ENCODE results near the gene SDCCAG8. TPM values are rescaled to one million over a fixed set of nuclear protein-coding genes. Genes with fewer than 3 reads are reported as not detected.

The SDCCAG8 gene
- total and polyA plus RNA-seq, 11 donors = 7.8 to 36.6 (median 21.6) TPM

DNA sequence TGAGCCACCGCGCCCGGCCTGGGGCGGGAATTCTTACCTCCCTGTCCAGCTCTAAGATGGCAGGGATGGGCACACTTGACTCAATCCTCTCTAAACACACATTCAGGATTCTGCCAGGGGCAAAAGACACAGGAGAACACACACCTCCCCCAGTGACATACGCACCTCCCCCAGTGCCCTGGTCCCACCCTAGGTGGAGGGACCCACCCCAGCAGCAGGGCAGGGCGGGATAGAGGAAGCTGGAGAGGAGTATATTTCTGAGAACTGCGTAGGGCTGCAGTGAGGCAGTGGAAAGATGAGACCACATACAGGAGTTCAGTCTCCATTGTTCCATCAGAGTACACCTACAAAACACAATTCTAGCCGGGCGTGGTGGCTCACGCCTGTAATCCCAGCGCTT is 92.5 kb downstream of the SDCCAG8 start:
- TF ChIP-seq CTCF (IDR thresholded peaks at IDR 0.05) = no peak
- TF ChIP-seq POLR2A (IDR thresholded peaks at IDR 0.05) = no peak
- 96 to 100% (median 98%) methylated on average over 11 of the region's 11 CpGs for WGBS, 4 donors
- ATAC-seq (no peak), DNase-seq (no peak)
- intact Hi-C loops (cut with DNase I) = loop anchor here in 7 of 10 donors (5.0 to 10.0 kb wide), 5 partner anchors 396 to 924 kb away; partner anchors contain the start of gene ZBTB18 (in 1 of the 7)
- no peaks in the 10 kb centered on the region for H3K27me3 ChIP-seq
- peaks cover 0 to 43% (median 30%) of the 10 kb centered on the region in 9 donors for H3K36me3 ChIP-seq
- H3K4me3 ChIP-seq = no peak overlapping the region
- no peaks in the 10 kb centered on the region for H3K9me3 ChIP-seq
- no peak overlapping the region for H3K27ac ChIP-seq
- H3K4me1 ChIP-seq = peaks cover 0 to 9% (median 0%) of the 10 kb centered on the region in 12 donors

GRCh38 chr1:243349128-243349527 is 93.3 kb downstream of the SDCCAG8 start:
- no peaks in the 10 kb centered on the region for H3K9me3 ChIP-seq
- H3K36me3 ChIP-seq = peaks cover 0 to 42% (median 30%) of the 10 kb centered on the region in 9 donors

GRCh38 chr1:243351337-243351736 is 95.5 kb downstream of the SDCCAG8 start:
- WGBS, 4 donors = 93 to 97% (median 96%) methylated on average over 2 of the region's 2 CpGs
- Histone ChIP-seq H3K27me3 (no peaks in the 10 kb centered on the region), H3K4me3 (no peak overlapping the region), H3K36me3 (peaks cover 0 to 24% (median 17%) of the 10 kb centered on the region in 9 donors), H3K9me3 (no peaks in the 10 kb centered on the region), H3K27ac (no peak overlapping the region), H3K4me1 (peaks cover 0 to 16% (median 0%) of the 10 kb centered on the region in 12 donors)
- no peak for TF ChIP-seq POLR2A (IDR thresholded peaks at IDR 0.05)
- no peak for DNase-seq
- ATAC-seq = no peak
- intact Hi-C loops (cut with DNase I) = loop anchor here in 1 of 10 donors (5.0 kb wide), 1 partner anchor 696 kb away; no protein-coding TSS in a partner anchor

More at GRCh38 chr1:243349128-243349527, 93.3 kb downstream of the SDCCAG8 start:
- peaks cover 0 to 15% (median 0%) of the 10 kb centered on the region in 12 donors for H3K4me1 ChIP-seq
- no peak overlapping the region for H3K4me3 ChIP-seq
- no peak overlapping the region for H3K27ac ChIP-seq
- ATAC-seq (no peak), DNase-seq (no peak)
- intact Hi-C loops (cut with DNase I) = loop anchor here in 7 of 10 donors (5.0 to 10.0 kb wide), 5 partner anchors 396 to 923 kb away; partner anchors contain the start of gene ZBTB18 (in 1 of the 7)
- H3K27me3 ChIP-seq = no peaks in the 10 kb centered on the region
- WGBS, 4 donors = 92 to 100% (median 97%) methylated on average over 1 of the region's 1 CpG
- no peak for TF ChIP-seq POLR2A (IDR thresholded peaks at IDR 0.05)
- TF ChIP-seq CTCF (IDR thresholded peaks at IDR 0.05) = no peak

DNA sequence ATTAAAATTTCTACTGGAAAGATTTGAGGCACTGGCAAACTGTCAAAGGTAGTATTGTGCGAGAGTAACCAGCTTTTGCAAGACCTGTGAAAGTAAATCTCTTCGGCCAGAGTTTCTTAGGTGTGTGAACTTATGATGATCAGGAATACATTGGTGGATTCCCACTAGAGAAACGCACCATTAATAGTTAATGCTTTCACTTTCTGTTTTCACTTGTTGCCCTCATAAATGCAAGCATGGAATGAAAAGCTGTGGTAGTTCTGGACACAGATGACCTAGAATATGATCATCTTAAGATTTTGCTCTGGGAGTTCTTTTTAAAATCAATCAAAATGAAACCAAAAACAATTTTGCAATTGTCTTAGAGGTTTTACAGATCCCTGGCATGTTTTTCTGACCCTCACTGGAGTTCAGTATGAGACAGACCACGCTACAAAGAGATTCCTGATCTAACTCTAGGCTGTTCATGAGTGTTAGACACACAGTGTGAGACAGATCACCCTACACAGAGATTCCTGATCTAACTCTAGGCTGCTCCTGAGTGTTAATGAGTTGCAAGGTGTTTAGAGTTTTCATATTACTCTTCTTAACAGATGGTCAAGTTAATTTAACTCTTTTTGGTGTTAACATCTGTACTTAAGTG is 98.8 kb downstream of the SDCCAG8 start:
- no peaks in the 10 kb centered on the region for H3K27me3 ChIP-seq
- H3K4me1 ChIP-seq = peaks cover 0 to 16% (median 0%) of the 10 kb centered on the region in 12 donors
- 37 to 49% (median 42%) methylated on average over 4 of the region's 4 CpGs for WGBS, 4 donors
- no peaks in the 10 kb centered on the region for H3K9me3 ChIP-seq
- H3K4me3 ChIP-seq = peak overlapping the region in 10 of 12 donors; percentile 8 to 48 (median 36)
- intact Hi-C loops (cut with DNase I) = loop anchor here in 1 of 10 donors (5.0 kb wide), 1 partner anchor 693 kb away; no protein-coding TSS in a partner anchor
- H3K36me3 ChIP-seq = peaks cover 0 to 25% (median 16%) of the 10 kb centered on the region in 9 donors
- DNase-seq = no peak
- peak in 1 of 4 donors; percentile 62 for ATAC-seq
- TF ChIP-seq POLR2A (IDR thresholded peaks at IDR 0.05) (no peak), CTCF (IDR thresholded peaks at IDR 0.05) (no peak)
- peak overlapping the region in 4 of 12 donors; percentile 26 to 43 (median 34) for H3K27ac ChIP-seq
